HEK293 (cell line): ENCODE results near the gene INPPL1.
A peak's percentile ranks its signal among the peaks of the same experiment; 100 is the strongest.

ENCODE experiments used
- CTCF ChIA-PET: fragments of 350-600 bp; formaldehyde crosslinking; extraction: SDS; loops from one replicate; lab custom pipeline; 2021; ENCODE audit warnings: antibody characterized with exemption; lab: Yijun Ruan, JAX
- POLR2A ChIA-PET: fragments of 300-600 bp; formaldehyde crosslinking; extraction: SDS; loops from one replicate; lab custom pipeline; 2020; ENCODE audit warnings: antibody characterized with exemption, inconsistent platforms; lab: Yijun Ruan, JAX
- H3K27ac ChIP-seq: fragments of 200-500 bp; sonication (Bioruptor generic); 2 replicates; pipeline ENCODE4 v1.5.1; 2014; ENCODE audit warnings: low read depth, low read length, control low read depth, inconsistent platforms; ENCODE audit errors: extremely low read depth
- H3K36me3 ChIP-seq, 2 experiments: fragments of 200-500 bp in 1 of 2; sonication (Bioruptor generic) in 1 of 2; 1 replicate in 1 of 2; 2 replicates in 1 of 2; pipeline ENCODE4 v1.5.1; 2014 to 2017; ENCODE audit warnings: inconsistent platforms in 2 of 2, low read length in 2 of 2; ENCODE audit not compliant: control insufficient read depth in 2 of 2, insufficient read depth in 1 of 2
- H3K4me1 ChIP-seq: fragments of 200-500 bp; sonication (Bioruptor generic); 2 replicates; pipeline ENCODE4 v1.5.1; 2014; ENCODE audit warnings: mild to moderate bottlenecking, low read length, inconsistent platforms; ENCODE audit not compliant: control insufficient read depth, insufficient read depth
- H3K4me3 ChIP-seq: 2 replicates; pipeline ENCODE4 v1.5.1; 2011; ENCODE audit warnings: low read depth, mild to moderate bottlenecking, control low read depth, low read length, moderate library complexity
- H3K9me3 ChIP-seq: fragments of 200-500 bp; sonication (Bioruptor generic); 2 replicates; pipeline ENCODE4 v1.5.1; 2014; ENCODE audit warnings: low read depth, low read length, inconsistent platforms; ENCODE audit not compliant: control insufficient read depth, insufficient read depth
- AEBP2 ChIP-seq: fragments of 450-650 bp; formaldehyde crosslinking; IDR thresholded peaks from 2 replicates; pipeline ENCODE4 v1.5.1; 2016; ENCODE audit warnings: missing biosample characterization, missing genetic modification characterization, borderline replicate concordance
- GLIS2 ChIP-seq: fragments of 450-650 bp; formaldehyde crosslinking; IDR thresholded peaks from 2 replicates; pipeline ENCODE4 v1.5.1; 2016; ENCODE audit warnings: missing biosample characterization, missing genetic modification characterization
- PRDM2 ChIP-seq: fragments of 450-650 bp; formaldehyde crosslinking; IDR thresholded peaks from 2 replicates; pipeline ENCODE4 v1.5.1; 2016; ENCODE audit warnings: missing biosample characterization, missing genetic modification characterization, borderline replicate concordance
- SALL2 ChIP-seq: fragments of 450-650 bp; formaldehyde crosslinking; IDR thresholded peaks from 2 replicates; pipeline ENCODE4 v1.5.0; 2017; ENCODE audit warnings: missing biosample characterization, mild to moderate bottlenecking, missing genetic modification characterization, borderline replicate concordance
- ZBTB10 ChIP-seq: fragments of 450-650 bp; formaldehyde crosslinking; IDR thresholded peaks from 2 replicates; pipeline ENCODE4 v1.5.1; 2016; ENCODE audit warnings: missing biosample characterization, missing genetic modification characterization
- ZBTB26 ChIP-seq: fragments of 450-650 bp; formaldehyde crosslinking; optimal IDR thresholded peaks from 2 replicates; pipeline ENCODE3; 2016; ENCODE audit warnings: missing biosample characterization, mild to moderate bottlenecking, missing genetic modification characterization
- ZNF146 ChIP-seq: fragments of 450-650 bp; formaldehyde crosslinking; IDR thresholded peaks from 2 replicates; pipeline ENCODE4 v1.5.1; 2016; ENCODE audit warnings: missing biosample characterization, missing genetic modification characterization
- ZNF174 ChIP-seq: fragments of 450-650 bp; formaldehyde crosslinking; IDR thresholded peaks from 2 replicates; pipeline ENCODE4 v1.5.0; 2017; ENCODE audit warnings: missing biosample characterization, mild to moderate bottlenecking, missing genetic modification characterization
- ZNF394 ChIP-seq: fragments of 450-650 bp; formaldehyde crosslinking; IDR thresholded peaks from 2 replicates; pipeline ENCODE4 v1.5.1; 2016; ENCODE audit warnings: missing biosample characterization, missing genetic modification characterization, mild to moderate bottlenecking, moderate library complexity, borderline replicate concordance
- ZNF416 ChIP-seq: fragments of 450-650 bp; formaldehyde crosslinking; IDR thresholded peaks from 2 replicates; pipeline ENCODE4 v1.5.1; 2016; ENCODE audit warnings: missing biosample characterization, missing genetic modification characterization
- ZNF624 ChIP-seq: fragments of 450-650 bp; formaldehyde crosslinking; IDR thresholded peaks from 2 replicates; pipeline ENCODE4 v1.5.1; 2017; ENCODE audit warnings: missing biosample characterization, missing genetic modification characterization
- TF ChIP-seq, protein P1 (sequence below): fragments of 450-650 bp; formaldehyde crosslinking; IDR thresholded peaks from 2 replicates; pipeline ENCODE4 v1.5.0; 2017; ENCODE audit warnings: missing biosample characterization, missing genetic modification characterization, borderline replicate concordance

INPPL1 gene

GRCh38 chr11:72244060-72244360 is 19.4 kb downstream of the INPPL1 start, which contains the start of gene PHOX2A:
TSS of gene PHOX2A (minus strand) at chr11:72244176. CDS start at chr11:72244004, 172 bp downstream.
- Histone ChIP-seq H3K36me3 (no peaks in the 10 kb centered on the region), H3K4me3 (no peak within 1 kb of the TSS), H3K4me1 (no peaks in the 10 kb centered on the region), H3K27ac (no peak within 1 kb of the TSS), H3K9me3 (no peaks in the 10 kb centered on the region)
- ChIA-PET POLR2A (no interaction called here), CTCF (no interaction called here)
- TF ChIP-seq ZNF416 (tag by site-specific recombination) (no peak), ZNF624 (tag by site-specific recombination) (no peak), ZNF146 (tag by site-specific recombination) (no peak), GLIS2 (tag by site-specific recombination) (no peak), ZNF174 (tag by site-specific recombination) (no peak)

- Histone ChIP-seq H3K36me3 (no peaks in the 10 kb centered on the region), H3K27ac (no peak overlapping the region), H3K9me3 (no peaks in the 10 kb centered on the region), H3K4me3 (no peak overlapping the region), H3K4me1 (no peaks in the 10 kb centered on the region)
- POLR2A ChIA-PET, result no interaction called here
- CTCF ChIA-PET, result interaction anchor here (0.6 to 0.8 kb wide), 2 partner anchors 19 to 47 kb away, joined by 3 read pairs; no protein-coding TSS in a partner anchor
- no peak for TF ChIP-seq SALL2 (tag by site-specific recombination)
- TF ChIP-seq PRDM2 (tag by site-specific recombination), result no peak
- no peak for TF ChIP-seq ZBTB10
- no peak for TF ChIP-seq ZBTB26 (tag by site-specific recombination)
- no peak for TF ChIP-seq AEBP2 (tag by site-specific recombination)
- TF ChIP-seq ZNF394 (tag by site-specific recombination), result no peak
- TF ChIP-seq, protein P1, sequence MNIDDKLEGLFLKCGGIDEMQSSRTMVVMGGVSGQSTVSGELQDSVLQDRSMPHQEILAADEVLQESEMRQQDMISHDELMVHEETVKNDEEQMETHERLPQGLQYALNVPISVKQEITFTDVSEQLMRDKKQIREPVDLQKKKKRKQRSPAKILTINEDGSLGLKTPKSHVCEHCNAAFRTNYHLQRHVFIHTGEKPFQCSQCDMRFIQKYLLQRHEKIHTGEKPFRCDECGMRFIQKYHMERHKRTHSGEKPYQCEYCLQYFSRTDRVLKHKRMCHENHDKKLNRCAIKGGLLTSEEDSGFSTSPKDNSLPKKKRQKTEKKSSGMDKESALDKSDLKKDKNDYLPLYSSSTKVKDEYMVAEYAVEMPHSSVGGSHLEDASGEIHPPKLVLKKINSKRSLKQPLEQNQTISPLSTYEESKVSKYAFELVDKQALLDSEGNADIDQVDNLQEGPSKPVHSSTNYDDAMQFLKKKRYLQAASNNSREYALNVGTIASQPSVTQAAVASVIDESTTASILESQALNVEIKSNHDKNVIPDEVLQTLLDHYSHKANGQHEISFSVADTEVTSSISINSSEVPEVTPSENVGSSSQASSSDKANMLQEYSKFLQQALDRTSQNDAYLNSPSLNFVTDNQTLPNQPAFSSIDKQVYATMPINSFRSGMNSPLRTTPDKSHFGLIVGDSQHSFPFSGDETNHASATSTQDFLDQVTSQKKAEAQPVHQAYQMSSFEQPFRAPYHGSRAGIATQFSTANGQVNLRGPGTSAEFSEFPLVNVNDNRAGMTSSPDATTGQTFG (tag by site-specific recombination), result 0 out of 2 replicates have a peak, but pooled peaks have one; percentile 12
Measured at GRCh38 chr11:72244361-72245262, 20.0 kb downstream of the INPPL1 start.
